SKM-1 treated with dmso at 0.1 percent for 144 hours (cell line): ENCODE measurements around the gene DGKB.

Source experiments
- DNase-seq: peaks from one replicate; lab custom pipeline; 2025; ENCODE audit not compliant: unreplicated experiment; lab: John Stamatoyannopoulos, UW

DGKB gene

GRCh38 chr7:14691034-14691433, 211.5 kb downstream of the DGKB start:
- DNase-seq, result peak; percentile 44

- peak; percentile 17 for DNase-seq
Observed at GRCh38 chr7:14690486-14690885, 212.1 kb downstream of the DGKB start.

GRCh38 chr7:14690075-14690474, 212.5 kb downstream of the DGKB start:
- peak; percentile 85 for DNase-seq

- no peak for DNase-seq
Observed at GRCh38 chr7:14688208-14688607, 214.3 kb downstream of the DGKB start.

- DNase-seq, result no peak
Observed at GRCh38 chr7:14687777-14688176, 214.8 kb downstream of the DGKB start.

GRCh38 chr7:14687241-14687640, 215.3 kb downstream of the DGKB start:
- no peak for DNase-seq

- DNase-seq, result no peak
Observed at GRCh38 chr7:14685167-14685566, 217.4 kb downstream of the DGKB start.

GRCh38 chr7:14682910-14683465, 219.6 kb downstream of the DGKB start:
- no peak for DNase-seq

- DNase-seq, result no peak
Observed at GRCh38 chr7:14676896-14677295, 225.7 kb downstream of the DGKB start.

- DNase-seq, result no peak
Observed at GRCh38 chr7:14673202-14673601, 229.3 kb downstream of the DGKB start.

- no peak for DNase-seq
Observed at GRCh38 chr7:14666913-14667312, 235.6 kb downstream of the DGKB start.

- DNase-seq, result no peak
Observed at GRCh38 chr7:14666304-14666703, 236.2 kb downstream of the DGKB start.

GRCh38 chr7:14639801-14640200, 262.8 kb downstream of the DGKB start:
- DNase-seq, result no peak

GRCh38 chr7:14639329-14639728, 263.2 kb downstream of the DGKB start:
- DNase-seq, result no peak

GRCh38 chr7:14637968-14638367, 264.6 kb downstream of the DGKB start:
- no peak for DNase-seq

GRCh38 chr7:14635955-14636354, 266.6 kb downstream of the DGKB start:
- DNase-seq, result no peak

GRCh38 chr7:14630048-14630447, 272.5 kb downstream of the DGKB start:
- DNase-seq, result no peak

GRCh38 chr7:14628516-14628915, 274.0 kb downstream of the DGKB start:
- DNase-seq, result no peak

- DNase-seq, result no peak
Observed at GRCh38 chr7:14626076-14626475, 276.5 kb downstream of the DGKB start.

GRCh38 chr7:14622559-14622958, 280.0 kb downstream of the DGKB start:
- DNase-seq, result no peak

GRCh38 chr7:14606101-14606500, 296.4 kb downstream of the DGKB start:
- DNase-seq, result no peak

GRCh38 chr7:14604606-14605005, 297.9 kb downstream of the DGKB start:
- DNase-seq, result no peak

GRCh38 chr7:14602851-14603250, 299.7 kb downstream of the DGKB start:
- DNase-seq, result no peak
